Esophagus squamous epithelium (tissue), 4 donors: ENCODE data around the gene ZNF132.

ENCODE experiments used
- POLR2A ChIP-seq, 4 donors: fragments of 450-650 bp; IDR thresholded peaks; one replicate each; pipeline ENCODE4 v1.6.1; 2017; ENCODE audit warnings: antibody characterized with exemption in 4 of 4, mild to moderate bottlenecking in 4 of 4, moderate library complexity in 3 of 4
- TF ChIP-seq, protein P1 (sequence below), 6 experiments: fragments of 450-650 bp in 4 of 6; fragments of 200-600 bp in 2 of 6; sonication (generic) in 2 of 6; IDR thresholded peaks; one replicate each; pipeline ENCODE4 v1.5.1; 2016 to 2019; ENCODE audit warnings: antibody characterized with exemption in 6 of 6, mild to moderate bottlenecking in 4 of 6, moderate library complexity in 4 of 6

DNA sequence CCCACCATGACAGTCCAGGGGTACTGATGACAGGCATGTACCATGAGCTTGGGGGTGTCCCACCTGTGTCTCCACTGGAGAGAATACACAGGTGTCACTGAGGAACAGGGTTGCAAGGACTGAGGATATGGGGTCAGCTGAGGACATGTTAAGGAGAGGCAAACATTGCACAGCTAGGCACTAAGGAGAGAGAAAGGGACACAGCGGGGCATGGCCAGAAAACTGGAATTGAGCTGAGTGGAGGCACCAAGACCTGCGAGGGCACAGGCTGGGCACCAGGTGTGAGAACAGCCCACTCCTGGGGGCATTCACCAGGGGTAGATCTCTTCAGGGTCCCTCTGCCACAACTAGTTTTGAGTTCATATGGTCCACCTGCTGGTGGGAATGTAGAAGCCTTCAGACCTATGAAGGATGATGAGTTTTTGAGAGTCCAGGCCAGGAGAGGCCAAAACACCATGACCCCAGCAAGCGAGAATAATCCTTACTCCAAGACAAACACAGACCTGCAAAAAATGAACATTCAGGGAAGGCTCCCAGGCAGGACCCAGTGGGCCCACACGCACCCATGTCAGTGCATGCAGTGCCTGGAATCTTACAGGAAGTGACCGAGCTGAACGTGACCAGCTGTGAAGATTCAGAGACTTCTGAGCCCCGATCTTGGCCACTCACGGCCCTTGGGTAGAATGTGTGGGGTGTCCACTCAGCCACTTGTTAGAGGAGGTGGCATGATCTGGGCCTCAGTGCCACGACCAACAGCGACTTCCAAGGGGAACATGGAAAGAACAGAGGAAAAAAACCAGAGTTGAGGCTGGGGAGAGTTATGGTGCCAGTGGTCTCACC, 32.9 kb downstream of the ZNF132 start:
- TF ChIP-seq, protein P1, sequence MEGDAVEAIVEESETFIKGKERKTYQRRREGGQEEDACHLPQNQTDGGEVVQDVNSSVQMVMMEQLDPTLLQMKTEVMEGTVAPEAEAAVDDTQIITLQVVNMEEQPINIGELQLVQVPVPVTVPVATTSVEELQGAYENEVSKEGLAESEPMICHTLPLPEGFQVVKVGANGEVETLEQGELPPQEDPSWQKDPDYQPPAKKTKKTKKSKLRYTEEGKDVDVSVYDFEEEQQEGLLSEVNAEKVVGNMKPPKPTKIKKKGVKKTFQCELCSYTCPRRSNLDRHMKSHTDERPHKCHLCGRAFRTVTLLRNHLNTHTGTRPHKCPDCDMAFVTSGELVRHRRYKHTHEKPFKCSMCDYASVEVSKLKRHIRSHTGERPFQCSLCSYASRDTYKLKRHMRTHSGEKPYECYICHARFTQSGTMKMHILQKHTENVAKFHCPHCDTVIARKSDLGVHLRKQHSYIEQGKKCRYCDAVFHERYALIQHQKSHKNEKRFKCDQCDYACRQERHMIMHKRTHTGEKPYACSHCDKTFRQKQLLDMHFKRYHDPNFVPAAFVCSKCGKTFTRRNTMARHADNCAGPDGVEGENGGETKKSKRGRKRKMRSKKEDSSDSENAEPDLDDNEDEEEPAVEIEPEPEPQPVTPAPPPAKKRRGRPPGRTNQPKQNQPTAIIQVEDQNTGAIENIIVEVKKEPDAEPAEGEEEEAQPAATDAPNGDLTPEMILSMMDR (IDR thresholded peaks at IDR 0.05) = peak in 2 of 6 experiments; percentile 15 to 41
- no peak for TF ChIP-seq POLR2A (IDR thresholded peaks at IDR 0.05)
